Measurements from ENCODE around the gene IGFBP5.

GRCh38 chr2:216737676-216738075 lies 42.3 kb upstream of the IGFBP5 start:
- no peak for TF ChIP-seq CTCF (IDR thresholded peaks at IDR 0.05)
- TF ChIP-seq POLR2A (IDR thresholded peaks at IDR 0.05) = no peak
- TF ChIP-seq EP300 (IDR thresholded peaks at IDR 0.05) = no peak

Data from tibial nerve (tissue), 4 donors.